D721Med (cell line): ENCODE measurements around the gene CDK15.

ENCODE experiments used
- DNase-seq: peaks from one replicate; pipeline ENCODE4 v3.0.0; 2011; ENCODE audit warnings: low spot score; ENCODE audit not compliant: insufficient read length
- FAIRE-seq: peaks from 2 replicates; lab custom pipeline; 2011; peaks lifted over from hg19 to GRCh38; lab: Jason Lieb, UNC
- TF ChIP-seq, protein P1 (sequence below): IDR thresholded peaks from 2 replicates; pipeline ENCODE4 v1.5.1; 2012; ENCODE audit warnings: mild to moderate bottlenecking, control low read depth; ENCODE audit not compliant: insufficient read depth; ENCODE audit errors: missing control alignments

The CDK15 gene

GRCh38 chr2:201828220-201828619, 21.9 kb downstream of the CDK15 start:
- FAIRE-seq (no peak), DNase-seq (no peak)
- TF ChIP-seq, protein P1, sequence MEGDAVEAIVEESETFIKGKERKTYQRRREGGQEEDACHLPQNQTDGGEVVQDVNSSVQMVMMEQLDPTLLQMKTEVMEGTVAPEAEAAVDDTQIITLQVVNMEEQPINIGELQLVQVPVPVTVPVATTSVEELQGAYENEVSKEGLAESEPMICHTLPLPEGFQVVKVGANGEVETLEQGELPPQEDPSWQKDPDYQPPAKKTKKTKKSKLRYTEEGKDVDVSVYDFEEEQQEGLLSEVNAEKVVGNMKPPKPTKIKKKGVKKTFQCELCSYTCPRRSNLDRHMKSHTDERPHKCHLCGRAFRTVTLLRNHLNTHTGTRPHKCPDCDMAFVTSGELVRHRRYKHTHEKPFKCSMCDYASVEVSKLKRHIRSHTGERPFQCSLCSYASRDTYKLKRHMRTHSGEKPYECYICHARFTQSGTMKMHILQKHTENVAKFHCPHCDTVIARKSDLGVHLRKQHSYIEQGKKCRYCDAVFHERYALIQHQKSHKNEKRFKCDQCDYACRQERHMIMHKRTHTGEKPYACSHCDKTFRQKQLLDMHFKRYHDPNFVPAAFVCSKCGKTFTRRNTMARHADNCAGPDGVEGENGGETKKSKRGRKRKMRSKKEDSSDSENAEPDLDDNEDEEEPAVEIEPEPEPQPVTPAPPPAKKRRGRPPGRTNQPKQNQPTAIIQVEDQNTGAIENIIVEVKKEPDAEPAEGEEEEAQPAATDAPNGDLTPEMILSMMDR = no peak

DNA sequence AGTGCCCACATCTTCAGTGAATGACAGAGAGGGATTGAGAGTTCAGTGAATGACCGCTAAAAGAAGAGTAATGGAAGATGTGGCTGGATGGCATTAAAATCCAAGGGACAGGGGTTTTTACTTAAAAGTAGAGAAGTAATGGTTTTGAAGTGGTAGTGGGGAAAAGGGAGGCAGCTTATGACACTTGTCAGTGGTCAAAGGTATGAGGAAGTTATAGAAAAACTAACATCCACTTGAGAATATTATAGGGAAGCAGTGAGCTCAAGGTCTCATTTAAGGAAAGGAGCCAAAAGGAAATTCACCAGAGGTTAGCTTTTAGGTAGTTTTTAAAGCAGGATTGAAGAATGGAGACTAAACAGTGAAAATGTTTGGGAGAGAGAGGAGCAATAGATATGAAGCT, 24.3 kb downstream of the CDK15 start:
- TF ChIP-seq, protein P1 = no peak
- DNase-seq (no peak), FAIRE-seq (no peak)

DNA sequence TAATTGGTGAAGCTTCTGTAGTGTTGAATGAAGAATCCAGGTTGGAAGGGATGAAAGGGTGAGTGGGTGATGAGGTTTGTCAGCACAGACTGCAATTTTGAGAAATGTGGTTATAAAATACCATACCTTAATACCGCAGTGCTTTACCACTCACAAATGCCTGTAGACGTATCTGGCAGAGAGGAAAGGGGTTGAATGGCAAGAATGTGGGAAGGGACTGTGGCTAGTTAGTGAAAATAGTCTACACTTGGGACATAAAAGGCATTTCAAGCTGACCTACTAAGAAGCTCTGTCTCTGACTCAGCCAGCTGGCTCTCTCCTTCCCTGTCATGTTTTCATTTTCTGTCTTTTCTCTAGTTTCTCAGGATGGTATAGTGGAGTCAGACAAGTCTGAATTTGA, 25.1 kb downstream of the CDK15 start:
- FAIRE-seq (no peak), DNase-seq (no peak)
- TF ChIP-seq, protein P1 = no peak

DNA sequence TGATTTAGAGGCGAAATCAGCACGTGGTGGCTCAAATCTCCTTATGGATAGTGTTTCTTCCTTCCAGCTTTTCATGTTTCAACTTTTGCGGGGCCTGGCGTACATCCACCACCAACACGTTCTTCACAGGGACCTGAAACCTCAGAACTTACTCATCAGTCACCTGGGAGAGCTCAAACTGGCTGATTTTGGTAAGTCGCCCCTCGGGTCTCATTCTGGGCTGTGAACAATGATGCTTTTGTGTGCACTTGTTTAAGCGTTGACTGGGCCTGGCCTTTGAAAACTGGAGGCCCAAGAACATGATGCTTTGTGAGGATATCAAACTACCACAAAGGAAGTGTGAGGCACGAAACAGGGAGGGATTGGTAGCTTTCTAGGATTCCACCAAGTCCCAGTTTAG, 27.4 kb downstream of the CDK15 start:
- TF ChIP-seq, protein P1 = no peak
- no peak for DNase-seq
- no peak for FAIRE-seq

DNA sequence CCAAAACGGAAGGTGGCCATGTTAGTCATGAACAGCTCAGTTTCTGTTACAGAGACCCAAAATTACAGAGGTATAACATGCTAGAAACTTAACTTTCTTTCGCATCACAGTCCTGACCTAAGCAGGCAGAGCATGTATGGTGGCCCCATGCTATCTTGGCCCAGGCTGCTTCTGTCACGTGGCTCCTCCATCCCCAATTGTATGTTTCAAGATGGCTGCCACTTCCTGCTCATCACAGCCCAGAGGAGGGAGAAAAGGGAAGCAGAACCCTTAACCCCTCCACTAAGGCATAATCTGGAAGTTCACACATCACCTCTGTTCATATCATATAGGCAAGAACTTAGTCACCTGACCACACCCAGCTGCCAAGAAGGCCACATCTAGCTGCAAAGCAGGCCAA, 28.7 kb downstream of the CDK15 start:
- no peak for FAIRE-seq
- TF ChIP-seq, protein P1 = no peak
- no peak for DNase-seq

DNA sequence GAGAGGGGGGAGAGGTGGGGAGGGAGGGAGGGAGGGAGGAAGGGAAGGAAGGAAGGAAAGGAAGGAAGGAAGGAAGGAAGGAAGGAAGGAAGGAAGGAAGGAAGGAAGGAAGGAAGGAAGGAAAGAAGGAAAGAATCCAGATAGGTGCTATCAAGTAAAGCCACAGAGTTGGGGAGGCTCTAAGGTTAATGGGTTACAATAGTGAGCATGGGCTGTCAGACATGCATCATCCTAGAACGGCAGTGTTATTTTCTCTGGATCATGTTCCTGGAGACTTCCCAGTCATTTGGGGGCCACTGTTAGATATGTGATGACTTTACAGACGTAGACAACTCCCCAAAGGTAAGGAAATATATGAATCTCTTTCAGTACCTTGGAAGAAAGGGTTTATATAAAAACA, 31.1 kb downstream of the CDK15 start:
- TF ChIP-seq, protein P1 = no peak
- FAIRE-seq = no peak

DNA sequence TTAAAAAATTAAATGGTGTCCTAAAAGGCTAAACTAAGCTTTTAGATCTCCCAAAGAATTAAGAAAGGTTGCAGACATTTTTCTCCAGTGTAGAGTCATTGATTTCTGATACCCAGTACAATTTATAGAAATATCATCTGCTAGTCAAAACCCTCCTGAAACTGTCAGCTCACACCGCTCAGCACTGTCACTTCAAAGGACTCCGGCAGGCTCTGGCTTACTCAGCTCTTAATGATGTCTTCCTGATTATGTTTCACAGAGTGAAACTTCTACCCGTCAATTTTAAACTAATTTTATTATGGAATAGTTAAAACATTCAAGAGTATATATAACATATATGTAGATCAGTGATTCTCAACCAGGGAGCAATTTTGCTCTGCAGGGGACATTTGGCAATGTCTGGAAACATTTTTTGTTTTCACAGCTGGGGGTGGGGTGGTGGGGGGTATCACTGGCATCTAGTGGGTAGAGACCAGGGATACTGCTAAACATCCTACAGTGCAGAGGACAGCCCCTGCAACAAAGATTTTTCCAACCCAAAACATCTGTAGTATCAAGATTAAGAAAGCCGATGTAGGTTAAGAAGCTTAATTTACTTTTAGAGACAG, 31.6 kb downstream of the CDK15 start:
- TF ChIP-seq, protein P1 = no peak
- no peak for FAIRE-seq
- no peak for DNase-seq

More for the DNA sequence above, 31.1 kb downstream of the CDK15 start:
- no peak for DNase-seq
